Adipocyte (in vitro differentiated cells): ENCODE measurements around the gene SLC27A4.
"Not testable (repeated sequence)": the region's sequence is repeated elsewhere in the genome, so short reads cannot be mapped to it uniquely, and the experiment has no call there.

Experiments
- DNase-seq: peaks from one replicate; pipeline ENCODE4 v3.0.0-alpha.2; 2015; ENCODE audit warnings: low read depth
- H3K27me3 ChIP-seq: replicated peaks from 2 replicates; pipeline ENCODE4 v1.7.0; 2013; ENCODE audit warnings: mild to moderate bottlenecking, low read length, moderate library complexity; ENCODE audit not compliant: control insufficient read depth, insufficient read depth
- H3K36me3 ChIP-seq: 2 replicates; pipeline ENCODE4 v1.7.0; 2013; ENCODE audit warnings: low read length, mild to moderate bottlenecking, moderate library complexity; ENCODE audit not compliant: control insufficient read depth, insufficient read depth, severe bottlenecking
- H3K4me1 ChIP-seq: 2 replicates; pipeline ENCODE4 v1.7.0; 2013; ENCODE audit warnings: mild to moderate bottlenecking, low read length, moderate library complexity; ENCODE audit not compliant: control insufficient read depth, insufficient read depth
- H3K4me3 ChIP-seq: 2 replicates; pipeline ENCODE4 v1.7.0; 2013; ENCODE audit warnings: mild to moderate bottlenecking, low read length, moderate library complexity
- H3K9ac ChIP-seq: 2 replicates; pipeline ENCODE4 v1.7.0; 2013; ENCODE audit warnings: mild to moderate bottlenecking, low read length, moderate library complexity
- H3K9me3 ChIP-seq: 2 replicates; pipeline ENCODE4 v1.7.0; 2013; ENCODE audit warnings: mild to moderate bottlenecking, low read length, moderate library complexity; ENCODE audit not compliant: control insufficient read depth

Gene SLC27A4

DNA sequence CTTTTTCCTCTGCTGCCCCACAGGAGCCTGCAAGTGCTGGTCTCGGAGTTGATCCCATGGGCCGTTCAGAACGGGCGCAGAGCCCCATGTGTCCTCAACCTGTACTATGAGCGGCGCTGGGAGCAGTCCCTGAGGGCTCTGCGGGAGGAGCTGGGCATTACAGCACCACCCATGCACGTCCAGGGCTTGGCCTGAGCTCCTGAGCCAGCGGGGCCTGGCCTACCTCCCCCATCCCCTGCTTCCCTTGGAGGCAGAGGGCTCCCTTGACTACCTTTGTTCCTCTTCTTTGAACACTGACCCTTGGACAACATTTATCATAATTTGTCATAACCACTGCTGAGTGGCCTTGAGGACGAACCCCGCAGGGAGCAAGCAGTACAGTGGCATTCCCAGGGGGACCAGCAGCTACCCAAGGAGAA is 6.9 kb upstream of the SLC27A4 start:
- Histone ChIP-seq H3K9me3 (no peaks in the 10 kb centered on the region), H3K27me3 (no peaks in the 10 kb centered on the region), H3K4me3 (no peak overlapping the region), H3K36me3 (peaks cover 18% of the 10 kb centered on the region), H3K4me1 (peaks cover 4% of the 10 kb centered on the region), H3K9ac (no peak overlapping the region)
- DNase-seq, result no peak

DNA sequence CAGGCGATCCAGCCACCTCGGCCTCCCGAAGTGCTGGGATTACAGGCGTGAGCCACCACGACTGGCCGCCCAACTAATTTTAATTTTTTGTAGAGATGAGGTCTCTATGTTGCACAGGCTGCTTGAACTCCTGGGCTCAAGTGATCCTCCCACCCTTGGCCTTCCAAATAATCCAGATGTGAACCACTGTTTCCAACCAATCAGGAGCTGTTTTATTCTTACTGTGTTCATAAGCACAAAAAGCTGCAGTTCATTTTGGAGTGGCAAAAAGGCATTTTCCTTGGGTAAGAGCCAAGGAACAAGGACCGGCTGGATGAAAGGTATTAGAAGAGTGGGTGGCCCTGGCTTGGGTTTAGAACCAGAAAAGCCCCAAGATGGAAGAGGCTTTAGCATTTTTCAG is 5.2 kb upstream of the SLC27A4 start:
- DNase-seq, result no peak
- H3K36me3 ChIP-seq, result peaks cover 18% of the 10 kb centered on the region
- H3K9me3 ChIP-seq, result no peaks in the 10 kb centered on the region
- no peak overlapping the region for H3K9ac ChIP-seq
- H3K4me1 ChIP-seq, result no peaks in the 10 kb centered on the region
- no peak overlapping the region for H3K4me3 ChIP-seq
- no peaks in the 10 kb centered on the region for H3K27me3 ChIP-seq

DNA sequence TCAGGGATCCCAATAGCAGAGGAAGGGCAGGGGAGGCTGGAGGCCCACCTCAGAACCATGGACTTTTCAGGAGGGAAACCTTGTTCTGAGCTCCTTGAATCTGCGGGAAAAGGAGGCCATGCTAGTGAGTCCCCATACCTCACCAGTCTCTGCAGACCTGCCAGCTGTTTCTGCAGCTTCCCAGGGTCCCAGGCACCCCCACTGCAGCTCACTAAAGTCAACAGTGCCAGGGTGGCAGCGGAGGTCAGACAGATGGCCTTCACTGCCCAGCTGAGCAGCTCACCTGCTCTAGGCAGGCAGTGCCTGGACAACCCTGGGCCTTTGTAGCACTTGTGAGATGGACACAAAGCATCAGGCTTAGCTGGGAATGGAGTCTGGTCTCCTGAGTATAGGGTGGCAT is 4.4 kb upstream of the SLC27A4 start:
- no peaks in the 10 kb centered on the region for H3K9me3 ChIP-seq
- no peak overlapping the region for H3K4me3 ChIP-seq
- DNase-seq, result no peak
- peaks cover 1% of the 10 kb centered on the region for H3K4me1 ChIP-seq
- no peak overlapping the region for H3K9ac ChIP-seq
- H3K36me3 ChIP-seq, result peaks cover 18% of the 10 kb centered on the region
- no peaks in the 10 kb centered on the region for H3K27me3 ChIP-seq

DNA sequence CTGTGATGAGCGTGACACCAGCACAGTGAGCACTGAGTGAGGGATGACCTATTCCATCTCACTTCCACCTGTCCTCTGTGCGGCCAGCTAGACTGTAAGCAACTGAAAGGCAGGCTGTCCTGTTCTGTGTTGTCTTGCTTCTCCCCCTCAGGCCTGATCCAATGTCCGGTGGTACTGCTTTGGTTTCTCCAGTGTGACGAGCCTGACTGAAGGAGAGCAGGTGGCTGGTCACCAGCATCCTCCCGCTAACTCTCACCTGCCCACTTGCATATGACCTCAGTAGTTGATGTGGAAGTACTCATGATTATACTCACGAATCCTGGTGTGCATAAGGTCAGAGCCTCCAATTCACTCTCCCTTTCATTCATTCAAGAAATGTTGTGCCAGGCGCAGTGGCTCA is 2.4 kb upstream of the SLC27A4 start:
- Histone ChIP-seq H3K27me3 (no peaks in the 10 kb centered on the region), H3K4me3 (no peak overlapping the region), H3K9ac (no peak overlapping the region), H3K4me1 (peaks cover 7% of the 10 kb centered on the region), H3K36me3 (peaks cover 11% of the 10 kb centered on the region), H3K9me3 (no peaks in the 10 kb centered on the region)
- DNase-seq, result no peak

DNA sequence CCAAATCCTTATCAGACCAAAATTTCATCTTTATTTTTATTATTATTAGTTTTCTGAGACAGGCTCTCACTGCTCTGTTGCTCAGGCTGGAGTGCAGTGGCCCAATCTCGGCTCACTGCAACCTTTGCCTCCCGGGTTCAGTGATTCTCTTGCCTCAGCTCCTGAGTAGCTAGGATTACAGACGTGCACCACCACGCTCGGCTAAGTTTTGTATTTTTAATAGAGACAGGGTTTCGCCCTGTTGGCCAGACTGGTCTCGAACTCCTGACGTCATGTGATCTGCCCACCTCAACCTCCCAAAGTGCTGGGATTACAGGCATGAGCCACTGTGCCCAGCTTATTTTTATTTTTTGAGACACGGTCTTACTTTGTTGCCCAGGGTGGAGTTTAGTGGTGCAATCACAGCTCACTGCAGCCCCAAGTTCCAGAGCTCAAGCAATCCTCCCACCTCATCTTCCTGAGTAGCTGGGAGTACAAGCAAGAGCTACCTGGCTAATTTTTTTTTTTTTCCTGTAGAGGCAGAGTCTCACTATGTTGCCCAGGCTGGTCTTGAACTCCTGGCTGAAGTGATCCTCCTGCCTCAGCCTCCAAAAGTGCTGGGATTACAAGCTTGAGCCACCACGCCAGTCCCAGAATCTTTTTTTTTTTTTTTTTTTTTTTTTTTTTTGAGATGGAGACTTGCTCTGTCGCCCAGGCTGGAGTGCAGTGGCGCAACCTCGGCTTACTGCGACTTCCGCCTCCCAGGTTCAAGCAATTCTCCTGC is 1.3 kb upstream of the SLC27A4 start:
- H3K4me1 ChIP-seq, H3K4me3 ChIP-seq, H3K9ac ChIP-seq, H3K27me3 ChIP-seq, H3K9me3 ChIP-seq, DNase-seq: not testable (repeated sequence)
- peaks cover 13% of the 10 kb centered on the region for H3K36me3 ChIP-seq

DNA sequence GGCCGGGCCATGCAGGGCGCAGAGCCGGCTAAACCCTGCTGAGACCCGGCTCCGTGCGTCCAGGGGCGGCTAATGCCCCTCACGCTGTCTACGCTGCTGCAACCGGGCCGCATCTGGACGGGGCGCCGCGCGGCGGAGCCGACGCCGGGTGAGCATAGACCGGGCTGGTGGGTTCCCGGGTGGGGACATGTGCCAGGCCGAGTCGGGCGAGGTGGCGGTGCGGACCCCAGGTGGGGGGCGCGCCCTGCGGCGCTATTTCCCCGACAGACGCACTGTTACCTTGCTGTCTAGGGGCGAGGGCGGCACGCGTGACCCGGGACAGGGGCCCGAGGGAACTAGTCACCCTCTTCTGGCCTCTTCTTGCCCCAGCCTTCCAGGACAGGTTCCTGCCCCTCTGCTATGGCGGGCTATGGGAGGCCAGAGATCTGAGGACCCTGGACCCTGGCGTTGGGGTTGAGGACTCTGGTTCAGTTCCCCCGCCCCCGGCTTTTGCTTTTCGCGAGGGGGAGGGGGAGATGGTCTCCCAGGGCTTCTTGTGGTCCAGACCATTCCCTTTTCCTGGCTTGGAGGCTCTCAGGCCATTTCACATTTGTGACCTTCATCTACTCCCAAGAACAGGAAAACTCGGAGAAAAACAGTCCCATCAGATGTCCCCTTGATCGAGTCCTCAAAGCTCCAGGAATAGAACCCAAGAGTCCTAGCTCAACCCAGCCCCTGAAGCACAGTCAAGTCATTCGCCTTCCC is 536 bp downstream of the SLC27A4 start:
- peaks cover 31% of the 10 kb centered on the region for H3K36me3 ChIP-seq
- peak overlapping the region; percentile 90 for H3K4me3 ChIP-seq
- H3K9ac ChIP-seq, result peak overlapping the region; percentile 92
- H3K27me3 ChIP-seq, result no peaks in the 10 kb centered on the region
- no peak for DNase-seq
- H3K4me1 ChIP-seq, result peaks cover 7% of the 10 kb centered on the region
- no peaks in the 10 kb centered on the region for H3K9me3 ChIP-seq

DNA sequence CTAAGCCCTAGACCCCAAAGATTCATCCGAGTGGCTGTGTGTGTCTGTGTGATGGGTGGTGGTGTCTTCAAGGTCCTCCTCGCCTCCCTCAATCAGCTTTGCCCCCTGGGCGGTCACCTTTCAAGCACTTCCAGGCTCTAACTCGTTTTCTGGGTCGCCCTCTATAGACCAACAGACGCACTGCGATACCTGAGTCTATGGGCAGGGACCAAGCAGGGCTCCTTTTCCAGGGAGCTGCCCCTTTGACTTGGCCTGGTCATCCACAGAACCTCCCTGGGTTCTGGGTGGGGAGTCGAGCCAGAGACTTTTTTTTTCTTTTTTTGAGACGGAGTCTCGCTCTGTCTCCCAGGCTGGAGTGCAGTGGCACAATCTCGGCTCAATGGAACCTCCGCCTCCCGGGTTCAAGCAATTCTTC is 1.1 kb downstream of the SLC27A4 start:
- peak; percentile 77 for DNase-seq
- Histone ChIP-seq H3K4me1 (peaks cover 7% of the 10 kb centered on the region), H3K27me3 (no peaks in the 10 kb centered on the region), H3K9me3 (no peaks in the 10 kb centered on the region), H3K36me3 (peaks cover 33% of the 10 kb centered on the region), H3K4me3 (peak overlapping the region; percentile 90), H3K9ac (peak overlapping the region; percentile 92)

DNA sequence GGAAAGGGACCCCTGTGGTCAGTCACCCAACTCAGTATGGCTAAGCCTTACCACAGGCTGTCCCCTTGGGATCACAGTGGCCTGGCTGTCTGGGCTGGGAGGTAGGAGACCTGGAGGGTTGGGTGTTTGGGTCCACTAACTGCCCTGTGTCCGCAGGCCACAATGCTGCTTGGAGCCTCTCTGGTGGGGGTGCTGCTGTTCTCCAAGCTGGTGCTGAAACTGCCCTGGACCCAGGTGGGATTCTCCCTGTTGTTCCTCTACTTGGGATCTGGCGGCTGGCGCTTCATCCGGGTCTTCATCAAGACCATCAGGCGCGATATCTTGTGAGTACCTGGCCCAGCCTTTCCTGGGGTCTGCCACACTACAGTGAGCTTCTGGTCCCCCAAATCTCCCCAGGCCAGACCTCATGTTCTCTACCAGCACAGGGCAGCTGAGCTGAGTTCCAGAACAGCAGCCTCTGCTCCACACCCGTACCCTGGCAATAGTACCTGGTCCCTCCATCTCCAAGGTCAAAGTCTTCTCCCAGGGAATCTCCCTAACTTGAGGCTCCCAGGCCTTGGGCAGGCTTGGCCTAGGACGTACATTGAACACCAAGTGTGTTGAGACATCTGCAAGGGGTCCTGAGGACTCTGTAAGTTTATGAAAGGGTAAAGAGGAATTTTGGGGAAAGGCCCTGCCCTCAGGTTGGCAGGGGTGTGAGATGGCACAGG is 2.8 kb downstream of the SLC27A4 start:
- no peaks in the 10 kb centered on the region for H3K9me3 ChIP-seq
- H3K27me3 ChIP-seq, result no peaks in the 10 kb centered on the region
- peaks cover 44% of the 10 kb centered on the region for H3K36me3 ChIP-seq
- no peak for DNase-seq
- no peak overlapping the region for H3K4me3 ChIP-seq
- H3K4me1 ChIP-seq, result peaks cover 7% of the 10 kb centered on the region
- H3K9ac ChIP-seq, result no peak overlapping the region

DNA sequence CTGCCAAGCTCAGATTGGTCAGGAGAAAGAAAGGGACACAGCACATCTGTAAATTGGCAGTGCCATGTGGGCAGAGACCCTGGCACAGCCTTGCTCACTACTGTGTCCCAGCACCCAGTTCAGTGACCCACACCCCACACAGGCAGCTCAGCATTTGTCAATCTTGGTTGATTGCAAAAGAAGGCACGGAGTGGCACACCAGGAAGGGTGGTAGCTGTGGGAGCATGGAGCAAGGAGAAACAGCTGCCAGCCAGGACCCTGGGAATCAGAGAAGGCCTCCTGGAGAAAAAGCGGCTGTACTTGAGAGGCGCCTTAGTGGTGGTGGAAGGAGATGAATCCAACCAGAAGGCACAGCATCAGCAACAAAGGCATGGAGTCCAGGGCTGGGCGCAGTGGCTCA is 3.5 kb downstream of the SLC27A4 start:
- no peaks in the 10 kb centered on the region for H3K9me3 ChIP-seq
- no peak for DNase-seq
- no peak overlapping the region for H3K4me3 ChIP-seq
- no peaks in the 10 kb centered on the region for H3K27me3 ChIP-seq
- peaks cover 51% of the 10 kb centered on the region for H3K36me3 ChIP-seq
- H3K9ac ChIP-seq, result no peak overlapping the region
- peaks cover 7% of the 10 kb centered on the region for H3K4me1 ChIP-seq

DNA sequence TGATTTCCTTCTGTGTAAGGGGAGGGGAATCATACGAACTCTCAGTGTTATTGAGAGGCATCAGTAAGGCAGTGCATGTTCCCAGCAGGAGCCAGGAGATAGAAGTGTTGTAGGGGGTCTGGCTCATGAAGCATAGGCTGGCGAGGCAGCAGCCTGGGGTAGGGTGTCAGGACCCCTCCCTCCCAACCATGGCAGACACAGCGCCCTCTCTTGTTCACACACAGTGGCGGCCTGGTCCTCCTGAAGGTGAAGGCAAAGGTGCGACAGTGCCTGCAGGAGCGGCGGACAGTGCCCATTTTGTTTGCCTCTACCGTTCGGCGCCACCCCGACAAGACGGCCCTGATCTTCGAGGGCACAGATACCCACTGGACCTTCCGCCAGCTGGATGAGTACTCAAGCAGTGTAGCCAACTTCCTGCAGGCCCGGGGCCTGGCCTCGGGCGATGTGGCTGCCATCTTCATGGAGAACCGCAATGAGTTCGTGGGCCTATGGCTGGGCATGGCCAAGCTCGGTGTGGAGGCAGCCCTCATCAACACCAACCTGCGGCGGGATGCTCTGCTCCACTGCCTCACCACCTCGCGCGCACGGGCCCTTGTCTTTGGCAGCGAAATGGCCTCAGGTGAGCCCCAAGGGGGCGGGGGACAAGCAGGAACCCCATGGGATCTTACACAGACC is 4.7 kb downstream of the SLC27A4 start:
- H3K9me3 ChIP-seq, result no peaks in the 10 kb centered on the region
- H3K27me3 ChIP-seq, result no peaks in the 10 kb centered on the region
- no peak overlapping the region for H3K4me3 ChIP-seq
- H3K4me1 ChIP-seq, result peaks cover 7% of the 10 kb centered on the region
- DNase-seq, result no peak
- peaks cover 62% of the 10 kb centered on the region for H3K36me3 ChIP-seq
- no peak overlapping the region for H3K9ac ChIP-seq

DNA sequence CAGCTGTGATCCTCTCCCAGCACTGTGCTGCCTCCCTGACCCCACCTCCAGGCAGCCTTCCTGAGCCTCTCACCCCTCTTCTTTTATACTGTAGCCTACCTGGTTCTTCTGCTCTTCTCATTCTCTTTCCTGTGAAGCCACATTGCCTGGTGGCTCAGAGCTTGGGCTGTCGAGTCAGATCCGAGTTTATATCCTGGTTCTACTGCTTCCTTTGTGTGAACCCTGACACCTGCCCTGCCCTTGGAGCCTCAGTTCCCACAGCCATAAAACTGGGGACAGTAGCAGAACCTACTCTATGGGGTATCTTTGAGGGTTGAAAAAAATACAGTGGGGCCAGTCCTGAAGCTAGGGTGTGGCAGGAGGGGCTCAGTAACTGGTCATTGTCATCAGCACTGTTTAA is 8.8 kb downstream of the SLC27A4 start:
- Histone ChIP-seq H3K4me1 (no peaks in the 10 kb centered on the region), H3K36me3 (peaks cover 62% of the 10 kb centered on the region)
- no peak for DNase-seq

More for the DNA sequence above, 8.8 kb downstream of the SLC27A4 start:
- Histone ChIP-seq H3K9ac (no peak overlapping the region), H3K9me3 (no peaks in the 10 kb centered on the region), H3K27me3 (no peaks in the 10 kb centered on the region), H3K4me3 (no peak overlapping the region)
